ENCODE results near the gene TCEANC2.

TCEANC2 gene

GRCh38 chr1:54151013-54151412, 97.6 kb downstream of the TCEANC2 start:
- Histone ChIP-seq H3K79me2 (no peaks in the 10 kb centered on the region), H3K27me3 (ENCODE audit: control insufficient read depth, insufficient read depth, low read length) (no peaks in the 10 kb centered on the region), H3K9ac (no peak overlapping the region), H2AFZ (no peak overlapping the region), H3K27ac (no peak overlapping the region), H3K4me2 (ENCODE audit: low read length) (no peak overlapping the region), H3K36me3 (ENCODE audit: control insufficient read depth, insufficient read depth, low read length) (no peaks in the 10 kb centered on the region), H3K4me1 (no peaks in the 10 kb centered on the region), H3K9me3 (ENCODE audit: control insufficient read depth, low read length) (no peaks in the 10 kb centered on the region), H3K4me3 (ENCODE audit: low read depth, low read length) (no peak overlapping the region)
- TF ChIP-seq, protein P1, sequence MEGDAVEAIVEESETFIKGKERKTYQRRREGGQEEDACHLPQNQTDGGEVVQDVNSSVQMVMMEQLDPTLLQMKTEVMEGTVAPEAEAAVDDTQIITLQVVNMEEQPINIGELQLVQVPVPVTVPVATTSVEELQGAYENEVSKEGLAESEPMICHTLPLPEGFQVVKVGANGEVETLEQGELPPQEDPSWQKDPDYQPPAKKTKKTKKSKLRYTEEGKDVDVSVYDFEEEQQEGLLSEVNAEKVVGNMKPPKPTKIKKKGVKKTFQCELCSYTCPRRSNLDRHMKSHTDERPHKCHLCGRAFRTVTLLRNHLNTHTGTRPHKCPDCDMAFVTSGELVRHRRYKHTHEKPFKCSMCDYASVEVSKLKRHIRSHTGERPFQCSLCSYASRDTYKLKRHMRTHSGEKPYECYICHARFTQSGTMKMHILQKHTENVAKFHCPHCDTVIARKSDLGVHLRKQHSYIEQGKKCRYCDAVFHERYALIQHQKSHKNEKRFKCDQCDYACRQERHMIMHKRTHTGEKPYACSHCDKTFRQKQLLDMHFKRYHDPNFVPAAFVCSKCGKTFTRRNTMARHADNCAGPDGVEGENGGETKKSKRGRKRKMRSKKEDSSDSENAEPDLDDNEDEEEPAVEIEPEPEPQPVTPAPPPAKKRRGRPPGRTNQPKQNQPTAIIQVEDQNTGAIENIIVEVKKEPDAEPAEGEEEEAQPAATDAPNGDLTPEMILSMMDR (IDR thresholded peaks at IDR 0.05), result no peak

- H3K79me2 ChIP-seq, result no peaks in the 10 kb centered on the region
Measured at GRCh38 chr1:54152696-54153095, 99.3 kb downstream of the TCEANC2 start, which contains the start of gene CDCP2. TSS of gene CDCP2 (minus strand) at chr1:54153000. CDS start at chr1:54152922, 78 bp downstream.

GRCh38 chr1:54153535-54154439, 100.4 kb downstream of the TCEANC2 start:
- H3K9ac ChIP-seq, result no peak overlapping the region
- H2AFZ ChIP-seq, result peak overlapping the region; percentile 62
- H3K4me3 ChIP-seq (ENCODE audit: low read depth, low read length), result no peak overlapping the region
- H3K27ac ChIP-seq, result no peak overlapping the region
- no peaks in the 10 kb centered on the region for H3K36me3 ChIP-seq (ENCODE audit: control insufficient read depth, insufficient read depth, low read length)
- H3K4me2 ChIP-seq (ENCODE audit: low read length), result no peak overlapping the region
- H3K79me2 ChIP-seq, result no peaks in the 10 kb centered on the region
- H3K27me3 ChIP-seq (ENCODE audit: control insufficient read depth, insufficient read depth, low read length), result no peaks in the 10 kb centered on the region
- no peaks in the 10 kb centered on the region for H3K9me3 ChIP-seq (ENCODE audit: control insufficient read depth, low read length)
- TF ChIP-seq, protein P1 (IDR thresholded peaks at IDR 0.05), result no peak
- H3K4me1 ChIP-seq, result no peaks in the 10 kb centered on the region

More at GRCh38 chr1:54152696-54153095, 99.3 kb downstream of the TCEANC2 start, which contains the start of gene CDCP2:
- H2AFZ ChIP-seq, result peak within 1 kb of the TSS; percentile 62
- H3K27me3 ChIP-seq (ENCODE audit: control insufficient read depth, insufficient read depth, low read length), result no peaks in the 10 kb centered on the region
- no peaks in the 10 kb centered on the region for H3K36me3 ChIP-seq (ENCODE audit: control insufficient read depth, insufficient read depth, low read length)
- H3K27ac ChIP-seq, result no peak within 1 kb of the TSS
- H3K9ac ChIP-seq, result no peak within 1 kb of the TSS
- H3K4me1 ChIP-seq, result no peaks in the 10 kb centered on the region
- H3K4me3 ChIP-seq (ENCODE audit: low read depth, low read length), result no peak within 1 kb of the TSS
- TF ChIP-seq, protein P1 (IDR thresholded peaks at IDR 0.05), result no peak
- H3K9me3 ChIP-seq (ENCODE audit: control insufficient read depth, low read length), result no peaks in the 10 kb centered on the region
- H3K4me2 ChIP-seq (ENCODE audit: low read length), result no peak within 1 kb of the TSS
